H1 (cell line): ENCODE results near the gene NEB. TPM values are rescaled to one million over a fixed set of nuclear protein-coding genes. Genes with fewer than 3 reads are reported as not detected.

Experiments used
- CTCF ChIA-PET: fragments of 300-600 bp; sonication (Branson Sonifier 250); formaldehyde crosslinking; loops from one replicate; lab custom pipeline; 2021; ENCODE audit not compliant: partially characterized antibody; lab: Charles Lee
- POLR2A ChIA-PET: fragments of 300-600 bp; sonication (Branson Sonifier 250); formaldehyde crosslinking; loops from one replicate; lab custom pipeline; 2021; ENCODE audit warnings: inconsistent platforms; ENCODE audit not compliant: partially characterized antibody; lab: Charles Lee
- DNase-seq, 2 experiments: peaks; one replicate each; pipeline versions ENCODE4 v3.0.0 to v3.0.0-alpha.2; 2010 to 2022; ENCODE audit warnings: low spot score in 2 of 2, low read depth in 1 of 2, mixed read lengths in 1 of 2
- FAIRE-seq: peaks from 2 replicates; lab custom pipeline; 2011; peaks lifted over from hg19 to GRCh38; lab: Jason Lieb, UNC
- H2AFZ ChIP-seq: 2 replicates; pipeline ENCODE4 v1.8.1; 2012; ENCODE audit warnings: low read length, inconsistent platforms
- H2AK5ac ChIP-seq: 2 replicates; pipeline ENCODE4 v1.6.1; 2013; ENCODE audit warnings: low read depth, low read length
- H2BK120ac ChIP-seq: replicated peaks from 2 replicates; pipeline ENCODE3; 2013; ENCODE audit warnings: low read depth, low read length, inconsistent platforms
- H2BK12ac ChIP-seq: 2 replicates; pipeline ENCODE4 v1.6.1; 2013; ENCODE audit warnings: low read depth, low read length
- H2BK15ac ChIP-seq: 2 replicates; pipeline ENCODE4 v1.6.1; 2013; ENCODE audit warnings: low read length
- H2BK20ac ChIP-seq: 2 replicates; pipeline ENCODE4 v1.6.1; 2013; ENCODE audit warnings: low read length
- H2BK5ac ChIP-seq: 2 replicates; pipeline ENCODE4 v1.6.1; 2013; ENCODE audit warnings: low read depth, low read length
- H3K14ac ChIP-seq: 2 replicates; pipeline ENCODE4 v1.6.1; 2013; ENCODE audit warnings: inconsistent platforms; ENCODE audit not compliant: insufficient read length
- H3K18ac ChIP-seq: 2 replicates; pipeline ENCODE4 v1.6.1; 2013; ENCODE audit warnings: low read length; ENCODE audit errors: extremely low read depth
- H3K23ac ChIP-seq: 2 replicates; pipeline ENCODE4 v1.6.1; 2013; ENCODE audit warnings: inconsistent platforms; ENCODE audit not compliant: insufficient read length
- H3K23me2 ChIP-seq: 2 replicates; pipeline ENCODE4 v1.6.1; 2013; ENCODE audit warnings: low read depth, low read length
- H3K27ac ChIP-seq: 2 replicates; pipeline ENCODE4 v1.6.1; 2011; ENCODE audit warnings: low read depth, low read length, inconsistent platforms
- H3K27me3 ChIP-seq, 4 experiments: replicated peaks in 1 of 4; 1 replicate in 1 of 4; 2 replicates in 3 of 4; pipeline versions ENCODE4 v1.6.1 to v1.8.1; 2011 to 2013; ENCODE audit warnings: low read length in 3 of 4, mild to moderate bottlenecking in 3 of 4, inconsistent platforms in 2 of 4, mixed read lengths in 2 of 4, moderate library complexity in 1 of 4; ENCODE audit not compliant: control insufficient read depth in 3 of 4, insufficient read depth in 3 of 4; ENCODE audit errors: extremely low read depth in 1 of 4
- H3K36me3 ChIP-seq, 4 experiments: 2 replicates each; pipeline versions ENCODE4 v1.6.1 to v1.8.1; 2011 to 2013; ENCODE audit warnings: mild to moderate bottlenecking in 4 of 4, low read length in 3 of 4, moderate library complexity in 2 of 4, control low read depth in 1 of 4, inconsistent platforms in 1 of 4; ENCODE audit not compliant: insufficient read depth in 4 of 4, control insufficient read depth in 2 of 4
- H3K4ac ChIP-seq: replicated peaks from 2 replicates; pipeline ENCODE3; 2013; ENCODE audit warnings: low read length, low read depth, mixed read lengths, inconsistent platforms; ENCODE audit not compliant: insufficient read length
- H3K4me1 ChIP-seq, 4 experiments: replicated peaks in 1 of 4; 1 replicate in 1 of 4; 2 replicates in 3 of 4; pipeline versions ENCODE4 v1.6.1 to v1.8.1; 2011 to 2013; ENCODE audit warnings: low read length in 3 of 4, inconsistent platforms in 2 of 4, mixed read lengths in 1 of 4; ENCODE audit not compliant: insufficient read depth in 4 of 4, control insufficient read depth in 3 of 4
- H3K4me2 ChIP-seq, 2 experiments: 2 replicates each; pipeline versions ENCODE4 v1.6.1 to v1.8.1; 2011 to 2013; ENCODE audit warnings: low read depth in 2 of 2, low read length in 2 of 2, control low read depth in 1 of 2, inconsistent platforms in 1 of 2, mild to moderate bottlenecking in 1 of 2; ENCODE audit not compliant: insufficient read depth in 1 of 2
- H3K4me3 ChIP-seq, 4 experiments: fragments of 200-600, 300-600 bp in 1 of 4; sonication (generic), shearing (Covaris generic), sonication (Bioruptor Twin) in 1 of 4; 2 replicates each; pipeline versions ENCODE4 v1.5.1 to v1.8.1; 2011 to 2016; ENCODE audit warnings: low read length in 4 of 4, low read depth in 3 of 4, control low read depth in 2 of 4, inconsistent platforms in 2 of 4, mild to moderate bottlenecking in 2 of 4, mixed read lengths in 1 of 4, moderate library complexity in 1 of 4; ENCODE audit not compliant: insufficient read depth in 2 of 4; ENCODE audit errors: extremely low read depth in 1 of 4
- H3K56ac ChIP-seq: replicated peaks from 2 replicates; pipeline ENCODE3; 2013; ENCODE audit warnings: low read depth, mild to moderate bottlenecking, mixed read lengths, low read length, inconsistent platforms; ENCODE audit not compliant: insufficient read length
- H3K79me1 ChIP-seq: 2 replicates; pipeline ENCODE4 v1.6.1; 2013; ENCODE audit warnings: low read depth, low read length, control low read depth
- H3K79me2 ChIP-seq, 2 experiments: 2 replicates each; pipeline versions ENCODE4 v1.6.1 to v1.8.1; 2012 to 2013; ENCODE audit warnings: low read length in 2 of 2, mild to moderate bottlenecking in 2 of 2, inconsistent platforms in 1 of 2; ENCODE audit not compliant: insufficient read depth in 2 of 2, control insufficient read depth in 1 of 2
- H3K9ac ChIP-seq, 4 experiments: replicated peaks in 1 of 4; 1 replicate in 1 of 4; 2 replicates in 3 of 4; pipeline versions ENCODE4 v1.6.1 to v1.8.1; 2011 to 2013; ENCODE audit warnings: low read depth in 3 of 4, low read length in 3 of 4, control low read depth in 2 of 4, mild to moderate bottlenecking in 2 of 4, moderate library complexity in 2 of 4, inconsistent platforms in 1 of 4; ENCODE audit errors: extremely low read depth in 1 of 4
- H3K9me3 ChIP-seq, 2 experiments: 2 replicates each; pipeline versions ENCODE4 v1.6.1 to v1.8.1; 2012 to 2013; ENCODE audit warnings: mild to moderate bottlenecking in 2 of 2, moderate library complexity in 2 of 2, control low read depth in 1 of 2, inconsistent platforms in 1 of 2, low read depth in 1 of 2, low read length in 1 of 2, mixed read lengths in 1 of 2; ENCODE audit not compliant: insufficient read depth in 2 of 2
- H4K20me1 ChIP-seq, 2 experiments: replicated peaks in 1 of 2; 2 replicates each; pipeline versions ENCODE3 to v1.8.1; 2011 to 2013; ENCODE audit warnings: inconsistent platforms in 2 of 2, low read length in 2 of 2, mild to moderate bottlenecking in 1 of 2; ENCODE audit not compliant: insufficient read depth in 2 of 2, control insufficient read depth in 1 of 2
- H4K5ac ChIP-seq: 2 replicates; pipeline ENCODE4 v1.6.1; 2013; ENCODE audit warnings: low read length, low read depth, mixed read lengths, inconsistent platforms; ENCODE audit not compliant: insufficient read length
- H4K8ac ChIP-seq: 2 replicates; pipeline ENCODE4 v1.8.0; 2013; ENCODE audit warnings: mild to moderate bottlenecking, moderate library complexity, low read length, inconsistent platforms; ENCODE audit not compliant: insufficient read depth; ENCODE audit errors: extremely low read depth
- H4K91ac ChIP-seq: replicated peaks from 2 replicates; pipeline ENCODE3; 2013; ENCODE audit warnings: low read length, mixed read lengths, inconsistent platforms; ENCODE audit not compliant: insufficient read length
- EP300 ChIP-seq, 2 experiments: IDR thresholded peaks; 1 replicate in 1 of 2; 2 replicates in 1 of 2; pipeline ENCODE4 v1.6.1; 2011 to 2012; ENCODE audit warnings: low read depth in 2 of 2, low read length in 2 of 2, mild to moderate bottlenecking in 2 of 2, borderline replicate concordance in 1 of 2, inconsistent platforms in 1 of 2, moderate library complexity in 1 of 2
- JUND ChIP-seq: IDR thresholded peaks from 2 replicates; pipeline ENCODE4 v1.6.1; 2011; ENCODE audit warnings: mild to moderate bottlenecking, improper control_type of control experiment, low read length
- MAFK ChIP-seq: IDR thresholded peaks from 2 replicates; pipeline ENCODE4 v1.6.1; 2012; ENCODE audit warnings: low read depth, mild to moderate bottlenecking, improper control_type of control experiment, low read length
- NANOG ChIP-seq: IDR thresholded peaks from 2 replicates; pipeline ENCODE4 v1.6.1; 2011; ENCODE audit warnings: low read length, low read depth, mild to moderate bottlenecking, inconsistent platforms; ENCODE audit not compliant: insufficient read depth, poor library complexity, severe bottlenecking
- POU5F1 ChIP-seq: IDR thresholded peaks from 2 replicates; pipeline ENCODE4 v1.6.1; 2011; ENCODE audit warnings: low read depth, mild to moderate bottlenecking, low read length, moderate library complexity
- SP2 ChIP-seq: IDR thresholded peaks from 2 replicates; pipeline ENCODE4 v1.6.1; 2012; ENCODE audit warnings: mild to moderate bottlenecking, low read length, inconsistent platforms
- TBP ChIP-seq: IDR thresholded peaks from 2 replicates; pipeline ENCODE4 v1.6.1; 2011; ENCODE audit warnings: low read depth, low read length, improper control_type of control experiment
- ZNF274 ChIP-seq: IDR thresholded peaks from 2 replicates; pipeline ENCODE4 v1.7.0; 2012; ENCODE audit warnings: low read length, borderline replicate concordance; ENCODE audit errors: extremely low read depth
- WGBS, 2 experiments: shearing (Covaris generic) in 1 of 2; methylation state at CpG; one replicate each; pipeline versions ENCODE4 v1.1.6 to v1.1.7; 2013 to 2015; ENCODE audit warnings: low lambda C conversion rate in 2 of 2, mixed read lengths in 2 of 2, inconsistent platforms in 1 of 2, low coverage in 1 of 2, missing lambda C conversion rate in 1 of 2; ENCODE audit not compliant: insufficient replicate concordance in 2 of 2, insufficient coverage in 1 of 2, insufficient read length in 1 of 2; ENCODE audit errors: extremely low coverage in 1 of 2, missing lambda C conversion rate in 1 of 2; 5-methylcytosine and 5-hydroxymethylcytosine counted together
- polyA plus RNA-seq, 7 experiments: library from polyadenylated mRNA; depleted of rRNA in 3 of 7; stranded (reverse) in 5 of 7; unstranded in 2 of 7; fragments of >200 nt in 5 of 7; fragments of 200-250 nt in 2 of 7; gene quantifications; 1 replicate in 5 of 7; 2 replicates in 1 of 7; 4 replicates in 1 of 7; pipeline versions ENCODE4 v1.2.1 to v1.2.3, GENCODE V29; 2011 to 2013; ENCODE audit warnings: missing spikeins in 2 of 7, mixed read lengths in 2 of 7
- total RNA-seq: library from RNA; stranded (reverse); fragmentation: NEBNext Ultra II Directional; extraction: Animal tissue kit (Norgen Biotek cat#: 25700); gene quantifications from 2 replicates; pipeline ENCODE4 v1.2.1, GENCODE V29; 2021

The NEB gene
- total and polyA plus RNA-seq, 2 of the 8 experiments (the other 6 are each of a cell fraction or from before 2014, with no cell fraction given), result 1.4 to 2.5 TPM

GRCh38 chr2:151490276-151490675 lies 244.0 kb downstream of the NEB start:
- no peak overlapping the region for H3K14ac ChIP-seq
- H3K18ac ChIP-seq, result no peak overlapping the region
- H4K91ac ChIP-seq, result no peak overlapping the region
- DNase-seq, result no peak
- H4K20me1 ChIP-seq, result no peaks in the 10 kb centered on the region
- FAIRE-seq, result no peak
- no peaks in the 10 kb centered on the region for H3K23me2 ChIP-seq
- H3K4me1 ChIP-seq, result peaks cover 0 to 10% (median 2%) of the 10 kb centered on the region in 4 experiments; a peak in 3 of 7 replicates
- 94% methylated on average over 9 of the region's 9 CpGs; no CpG with 5 or more reads in 1 of the 2 experiments for WGBS, 2 experiments
- no peak overlapping the region for H2BK20ac ChIP-seq
- POLR2A ChIA-PET, result interaction anchor here (1.0 to 1.7 kb wide), 2 partner anchors 10 to 17 kb away, joined by 3 to 4 read pairs; no protein-coding TSS in a partner anchor
- no peaks in the 10 kb centered on the region for H3K79me2 ChIP-seq
- H2BK5ac ChIP-seq, result no peak overlapping the region
- H4K5ac ChIP-seq, result no peak overlapping the region
- no peak overlapping the region for H3K4me2 ChIP-seq
- TF ChIP-seq NANOG, result no peak
- no peak for TF ChIP-seq TBP
- no peak for TF ChIP-seq JUND
- no peak for TF ChIP-seq POU5F1
- TF ChIP-seq MAFK, result no peak
- TF ChIP-seq SP2, result no peak
- TF ChIP-seq EP300 (IDR thresholded peaks at IDR 0.05; ENCODE audit: borderline replicate concordance in 1 of 2, low read depth in 2 of 2, low read length in 2 of 2), result no peak
- no peak for TF ChIP-seq ZNF274
- TF ChIP-seq, all 59 proteins: peak for 0
- Histone ChIP-seq H2AK5ac (no peak overlapping the region), H3K9me3 (no peaks in the 10 kb centered on the region), H3K9ac (no peak overlapping the region), H2AFZ (no peak overlapping the region), H4K8ac (no peak overlapping the region; the same call in 1 of the 2 replicates), H3K27ac (no peak overlapping the region), H3K23ac (no peak overlapping the region), H2BK12ac (no peak overlapping the region), H3K27me3 (no peaks in the 10 kb centered on the region), H3K56ac (no peak overlapping the region), H2BK120ac (no peak overlapping the region), H3K36me3 (peaks cover 0 to 11% (median 2%) of the 10 kb centered on the region in 4 experiments; a peak in 3 of 8 replicates), H3K79me1 (no peaks in the 10 kb centered on the region; the same call in 1 of the 2 replicates), H3K4ac (no peak overlapping the region), H2BK15ac (no peak overlapping the region), H3K4me3 (no peak overlapping the region)
- CTCF ChIA-PET, result interaction anchor here (1.0 kb wide), 2 partner anchors 17 to 536 kb away, joined by 3 read pairs; no protein-coding TSS in a partner anchor
